Lower leg skin (tissue), 4 donors: ENCODE results near the gene LMO4. TPM values are rescaled to one million over a fixed set of nuclear protein-coding genes. Genes with fewer than 3 reads are reported as not detected.

Source experiments
- DNase-seq, 2 donors: peaks; one replicate each; pipeline ENCODE4 v3.0.0-alpha.2; 2019; ENCODE audit warnings: low spot score in 2 of 2
- H3K4me3 ChIP-seq: fragments of 200-600 bp; sonication (generic); 2 replicates; pipeline ENCODE4 v1.5.1; 2017; ENCODE audit warnings: mild to moderate bottlenecking, low read depth; ENCODE audit not compliant: poor library complexity, severe bottlenecking
- POLR2A ChIP-seq, 2 donors: fragments of 450-650 bp; IDR thresholded peaks; one replicate each; pipeline ENCODE4 v1.6.1; 2016 to 2017; ENCODE audit warnings: antibody characterized with exemption in 2 of 2, mild to moderate bottlenecking in 1 of 2, moderate library complexity in 1 of 2
- WGBS, 2 donors: methylation state at CpG; one replicate each; pipeline ENCODE4 v1.1.5; 2018; 5-methylcytosine and 5-hydroxymethylcytosine counted together
- intact Hi-C: fragments of 100-400 bp; cut with DNase I; formaldehyde crosslinking; loops from one replicate; pipeline ENCODE4 v1.15.0; 2023; ENCODE audit warnings: low total_unique reads
- total RNA-seq, 4 donors: library from RNA; depleted of rRNA; stranded (reverse); fragments of >200 nt; gene quantifications; one replicate each; pipeline ENCODE4 v1.1.0, GENCODE V29; 2016
- TF ChIP-seq, protein P1 (sequence below), 3 donors: fragments of 450-650 bp; IDR thresholded peaks; one replicate each; pipeline ENCODE4 v1.5.1; 2016; ENCODE audit warnings: antibody characterized with exemption in 3 of 3, mild to moderate bottlenecking in 3 of 3, moderate library complexity in 2 of 3

The LMO4 gene
- total RNA-seq, 4 donors from 2014 or later = 21.2 to 63.3 (median 43.5) TPM

DNA sequence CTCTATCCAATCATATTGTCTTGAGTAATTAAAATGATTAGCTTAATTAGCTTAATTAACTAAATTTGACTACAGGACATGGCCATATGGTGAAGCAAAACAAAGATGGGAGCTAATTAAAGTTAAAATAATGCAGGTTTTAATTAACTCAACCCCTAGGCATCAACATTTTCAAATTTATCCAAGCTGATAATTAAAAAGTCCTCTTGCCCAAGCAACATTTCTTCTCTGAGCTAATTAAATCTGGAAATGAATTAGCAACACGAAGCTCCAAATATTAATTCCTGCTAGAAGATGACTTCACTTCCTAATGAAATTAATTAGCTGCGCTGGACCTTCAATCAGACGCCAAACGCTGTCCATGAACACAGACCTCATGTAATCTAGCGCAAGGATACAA lies 27.9 kb downstream of the LMO4 start:
- DNase-seq = no peak
- intact Hi-C loops = no loop called here

GRCh38 chr1:87358219-87358618 lies 29.5 kb downstream of the LMO4 start:
- intact Hi-C loops = no loop called here
- no peak for DNase-seq
- WGBS, 2 donors = 84 to 92% methylated on average over 1 of the region's 1 CpG
- H3K4me3 ChIP-seq = no peak overlapping the region
- TF ChIP-seq POLR2A (IDR thresholded peaks at IDR 0.05) = no peak

More for the DNA sequence above, 27.9 kb downstream of the LMO4 start:
- 71 to 75% methylated on average over 5 of the region's 5 CpGs for WGBS, 2 donors
- TF ChIP-seq, protein P1, sequence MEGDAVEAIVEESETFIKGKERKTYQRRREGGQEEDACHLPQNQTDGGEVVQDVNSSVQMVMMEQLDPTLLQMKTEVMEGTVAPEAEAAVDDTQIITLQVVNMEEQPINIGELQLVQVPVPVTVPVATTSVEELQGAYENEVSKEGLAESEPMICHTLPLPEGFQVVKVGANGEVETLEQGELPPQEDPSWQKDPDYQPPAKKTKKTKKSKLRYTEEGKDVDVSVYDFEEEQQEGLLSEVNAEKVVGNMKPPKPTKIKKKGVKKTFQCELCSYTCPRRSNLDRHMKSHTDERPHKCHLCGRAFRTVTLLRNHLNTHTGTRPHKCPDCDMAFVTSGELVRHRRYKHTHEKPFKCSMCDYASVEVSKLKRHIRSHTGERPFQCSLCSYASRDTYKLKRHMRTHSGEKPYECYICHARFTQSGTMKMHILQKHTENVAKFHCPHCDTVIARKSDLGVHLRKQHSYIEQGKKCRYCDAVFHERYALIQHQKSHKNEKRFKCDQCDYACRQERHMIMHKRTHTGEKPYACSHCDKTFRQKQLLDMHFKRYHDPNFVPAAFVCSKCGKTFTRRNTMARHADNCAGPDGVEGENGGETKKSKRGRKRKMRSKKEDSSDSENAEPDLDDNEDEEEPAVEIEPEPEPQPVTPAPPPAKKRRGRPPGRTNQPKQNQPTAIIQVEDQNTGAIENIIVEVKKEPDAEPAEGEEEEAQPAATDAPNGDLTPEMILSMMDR (IDR thresholded peaks at IDR 0.05) = no peak
- no peak for TF ChIP-seq POLR2A (IDR thresholded peaks at IDR 0.05)
- H3K4me3 ChIP-seq = no peak overlapping the region

DNA sequence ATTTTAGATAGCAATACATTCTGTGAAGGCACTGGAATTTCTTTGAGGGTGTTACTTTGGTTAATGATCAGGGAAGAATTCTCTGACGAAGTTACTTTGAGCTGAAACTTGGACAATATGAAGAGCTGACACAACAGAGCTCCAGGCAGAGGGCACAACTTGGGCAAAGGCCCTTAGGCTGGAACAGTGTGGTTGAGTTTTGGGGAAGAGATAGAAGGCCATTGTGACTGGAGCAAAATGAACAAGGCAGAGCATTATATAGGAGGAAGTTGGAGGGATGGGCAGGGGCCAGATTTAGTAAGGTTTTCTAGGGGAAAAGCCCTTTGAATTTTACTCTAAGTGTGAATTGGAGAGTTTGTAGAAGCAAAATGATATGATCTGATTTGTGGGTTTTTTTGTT lies 30.9 kb downstream of the LMO4 start:
- DNase-seq = no peak
- no peak overlapping the region for H3K4me3 ChIP-seq
- no peak for TF ChIP-seq POLR2A (IDR thresholded peaks at IDR 0.05)
- TF ChIP-seq, protein P1 (IDR thresholded peaks at IDR 0.05) = no peak
- intact Hi-C loops = no loop called here
- WGBS, 2 donors = 81 to 97% methylated on average over 1 of the region's 1 CpG

DNA sequence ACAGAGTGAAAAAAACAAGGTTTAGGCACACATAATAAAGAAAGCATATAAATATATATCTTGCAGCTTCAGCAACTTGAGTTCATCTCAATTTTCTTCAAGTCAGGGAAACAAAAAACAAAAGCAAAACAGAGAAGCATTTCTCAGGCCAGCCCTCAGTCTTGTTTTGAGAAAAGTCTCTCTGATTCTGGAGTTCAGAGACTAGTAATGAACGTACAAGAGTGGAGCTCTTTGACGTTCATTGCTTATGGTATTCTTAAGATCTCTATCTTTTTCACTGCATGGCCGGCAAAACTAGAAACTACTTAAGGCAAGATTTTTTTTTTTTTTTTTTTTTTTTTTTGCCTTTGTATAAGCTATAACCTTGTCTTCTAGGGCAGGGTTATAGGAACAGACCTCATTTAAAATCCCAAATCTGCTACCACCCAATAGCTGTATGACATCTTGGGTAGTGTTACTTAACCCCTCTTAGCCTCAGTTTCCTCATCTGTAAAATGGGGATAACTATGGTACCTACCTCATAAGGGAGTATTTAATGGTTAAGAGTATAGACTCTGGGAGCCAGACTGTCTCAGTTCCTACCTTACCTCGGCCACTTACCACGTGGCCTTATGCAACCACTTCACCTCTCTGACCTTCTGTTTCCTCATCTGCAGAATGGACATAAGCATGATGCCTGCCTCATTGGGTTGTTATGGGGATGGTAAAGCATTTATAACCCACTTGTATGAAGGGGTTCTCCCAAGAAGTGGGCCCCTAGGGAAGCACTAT lies 33.6 kb downstream of the LMO4 start:
- DNase-seq = no peak
- 71 to 80% methylated on average over 5 of the region's 5 CpGs for WGBS, 2 donors
- TF ChIP-seq POLR2A (IDR thresholded peaks at IDR 0.05) = no peak
- TF ChIP-seq, protein P1 (IDR thresholded peaks at IDR 0.05) = no peak
- H3K4me3 ChIP-seq = no peak overlapping the region
- intact Hi-C loops = no loop called here

DNA sequence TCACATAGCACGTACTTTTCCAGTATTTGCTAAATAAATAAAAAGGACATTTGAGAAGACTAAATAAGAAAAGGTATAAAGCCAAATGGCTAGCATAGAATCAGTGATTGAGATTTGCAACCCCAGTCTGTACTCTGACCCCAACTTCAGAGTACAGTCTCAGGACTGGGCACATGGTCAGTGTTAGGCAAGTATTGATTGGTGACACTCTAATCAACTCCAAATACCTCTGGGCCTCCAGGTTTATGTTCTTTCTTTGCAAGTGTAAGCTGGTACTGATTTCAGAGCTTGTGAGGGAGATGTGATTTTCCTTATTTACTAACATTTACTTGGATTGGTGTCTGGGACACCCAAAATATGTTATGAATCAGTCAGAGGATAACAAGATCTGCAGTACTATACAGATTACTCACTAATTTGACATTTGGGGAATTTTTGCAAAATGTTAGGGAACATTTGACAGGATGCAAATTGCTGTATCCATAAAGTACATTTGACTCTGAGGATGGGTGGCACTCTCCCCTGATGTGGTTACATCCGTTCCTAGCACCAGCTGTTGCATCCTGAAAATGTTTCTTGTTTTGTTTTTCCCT lies 34.2 kb downstream of the LMO4 start:
- TF ChIP-seq, protein P1 (IDR thresholded peaks at IDR 0.05) = no peak
- no peak for TF ChIP-seq POLR2A (IDR thresholded peaks at IDR 0.05)
- no peak for DNase-seq
- 88 to 89% methylated on average over 2 of the region's 2 CpGs for WGBS, 2 donors
- H3K4me3 ChIP-seq = no peak overlapping the region
- intact Hi-C loops = no loop called here

- no peak for DNase-seq
- intact Hi-C loops = no loop called here
- no peak overlapping the region for H3K4me3 ChIP-seq
- no peak for TF ChIP-seq POLR2A (IDR thresholded peaks at IDR 0.05)
- TF ChIP-seq, protein P1 (IDR thresholded peaks at IDR 0.05) = no peak
- 58 to 67% methylated on average over 3 of the region's 3 CpGs for WGBS, 2 donors
These were observed 38.9 kb downstream of the LMO4 start for GRCh38 chr1:87367549-87367948.
